ENCODE measurements around the gene KCNQ1.

The KCNQ1 gene

DNA sequence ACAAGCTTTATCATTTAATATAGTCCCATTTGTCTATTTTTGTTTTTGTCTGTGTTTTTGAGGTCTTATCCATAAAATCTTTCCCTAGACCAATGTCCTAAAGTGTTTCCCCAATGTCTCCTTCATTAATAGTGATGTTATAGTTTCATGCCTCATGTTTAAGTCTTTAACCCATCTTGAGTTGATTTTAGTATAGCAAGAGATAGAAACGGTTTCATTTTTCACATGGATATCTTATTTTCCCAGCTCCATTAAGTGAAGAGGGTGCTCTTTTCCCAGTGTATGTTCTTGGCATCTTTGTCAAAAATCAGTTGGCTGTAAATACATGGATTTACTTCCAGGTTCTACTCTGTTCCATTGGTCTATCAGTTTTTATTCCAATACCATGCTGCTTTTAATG lies 196.8 kb downstream of the KCNQ1 start:
- DNase-seq (ENCODE audit: extremely low read depth, insufficient read length), result no peak
- no peaks in the 10 kb centered on the region for H3K27me3 ChIP-seq (replicated peaks; ENCODE audit: control insufficient read depth, insufficient read depth, low read length)
- no peak overlapping the region for H3K4me3 ChIP-seq (replicated peaks; ENCODE audit: low read depth, low read length)
- H3K36me3 ChIP-seq (ENCODE audit: control insufficient read depth, insufficient read depth, low read length), result no peaks in the 10 kb centered on the region
- TF ChIP-seq, protein P1, sequence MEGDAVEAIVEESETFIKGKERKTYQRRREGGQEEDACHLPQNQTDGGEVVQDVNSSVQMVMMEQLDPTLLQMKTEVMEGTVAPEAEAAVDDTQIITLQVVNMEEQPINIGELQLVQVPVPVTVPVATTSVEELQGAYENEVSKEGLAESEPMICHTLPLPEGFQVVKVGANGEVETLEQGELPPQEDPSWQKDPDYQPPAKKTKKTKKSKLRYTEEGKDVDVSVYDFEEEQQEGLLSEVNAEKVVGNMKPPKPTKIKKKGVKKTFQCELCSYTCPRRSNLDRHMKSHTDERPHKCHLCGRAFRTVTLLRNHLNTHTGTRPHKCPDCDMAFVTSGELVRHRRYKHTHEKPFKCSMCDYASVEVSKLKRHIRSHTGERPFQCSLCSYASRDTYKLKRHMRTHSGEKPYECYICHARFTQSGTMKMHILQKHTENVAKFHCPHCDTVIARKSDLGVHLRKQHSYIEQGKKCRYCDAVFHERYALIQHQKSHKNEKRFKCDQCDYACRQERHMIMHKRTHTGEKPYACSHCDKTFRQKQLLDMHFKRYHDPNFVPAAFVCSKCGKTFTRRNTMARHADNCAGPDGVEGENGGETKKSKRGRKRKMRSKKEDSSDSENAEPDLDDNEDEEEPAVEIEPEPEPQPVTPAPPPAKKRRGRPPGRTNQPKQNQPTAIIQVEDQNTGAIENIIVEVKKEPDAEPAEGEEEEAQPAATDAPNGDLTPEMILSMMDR (IDR thresholded peaks at IDR 0.05; ENCODE audit: insufficient read depth, low read length, poor library complexity, severe bottlenecking), result no peak

DNA sequence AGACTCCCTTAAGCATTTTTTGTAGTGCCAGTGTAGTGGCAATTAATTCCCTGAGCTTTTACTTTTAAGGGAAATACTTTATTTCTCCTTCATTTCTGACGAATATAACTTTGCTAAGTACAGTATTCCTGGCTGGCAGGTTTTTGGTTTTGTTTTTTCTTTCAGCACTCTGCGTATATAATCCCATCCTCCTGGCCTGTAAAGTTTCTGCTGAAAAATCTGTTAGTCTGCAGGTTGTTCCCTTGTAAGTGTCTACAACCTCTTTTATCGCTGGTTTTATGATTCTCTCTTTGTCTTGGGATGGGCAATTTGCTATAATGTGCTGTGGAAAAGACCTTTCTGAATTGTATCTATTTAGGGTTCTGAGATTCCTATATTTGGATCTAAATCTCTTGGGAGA lies 198.9 kb downstream of the KCNQ1 start:
- H3K4me3 ChIP-seq (replicated peaks; ENCODE audit: low read depth, low read length), result no peak overlapping the region
- DNase-seq (ENCODE audit: extremely low read depth, insufficient read length), result no peak
- no peaks in the 10 kb centered on the region for H3K27me3 ChIP-seq (replicated peaks; ENCODE audit: control insufficient read depth, insufficient read depth, low read length)
- TF ChIP-seq, protein P1 (IDR thresholded peaks at IDR 0.05; ENCODE audit: insufficient read depth, low read length, poor library complexity, severe bottlenecking), result no peak
- H3K36me3 ChIP-seq (ENCODE audit: control insufficient read depth, insufficient read depth, low read length), result no peaks in the 10 kb centered on the region

DNA sequence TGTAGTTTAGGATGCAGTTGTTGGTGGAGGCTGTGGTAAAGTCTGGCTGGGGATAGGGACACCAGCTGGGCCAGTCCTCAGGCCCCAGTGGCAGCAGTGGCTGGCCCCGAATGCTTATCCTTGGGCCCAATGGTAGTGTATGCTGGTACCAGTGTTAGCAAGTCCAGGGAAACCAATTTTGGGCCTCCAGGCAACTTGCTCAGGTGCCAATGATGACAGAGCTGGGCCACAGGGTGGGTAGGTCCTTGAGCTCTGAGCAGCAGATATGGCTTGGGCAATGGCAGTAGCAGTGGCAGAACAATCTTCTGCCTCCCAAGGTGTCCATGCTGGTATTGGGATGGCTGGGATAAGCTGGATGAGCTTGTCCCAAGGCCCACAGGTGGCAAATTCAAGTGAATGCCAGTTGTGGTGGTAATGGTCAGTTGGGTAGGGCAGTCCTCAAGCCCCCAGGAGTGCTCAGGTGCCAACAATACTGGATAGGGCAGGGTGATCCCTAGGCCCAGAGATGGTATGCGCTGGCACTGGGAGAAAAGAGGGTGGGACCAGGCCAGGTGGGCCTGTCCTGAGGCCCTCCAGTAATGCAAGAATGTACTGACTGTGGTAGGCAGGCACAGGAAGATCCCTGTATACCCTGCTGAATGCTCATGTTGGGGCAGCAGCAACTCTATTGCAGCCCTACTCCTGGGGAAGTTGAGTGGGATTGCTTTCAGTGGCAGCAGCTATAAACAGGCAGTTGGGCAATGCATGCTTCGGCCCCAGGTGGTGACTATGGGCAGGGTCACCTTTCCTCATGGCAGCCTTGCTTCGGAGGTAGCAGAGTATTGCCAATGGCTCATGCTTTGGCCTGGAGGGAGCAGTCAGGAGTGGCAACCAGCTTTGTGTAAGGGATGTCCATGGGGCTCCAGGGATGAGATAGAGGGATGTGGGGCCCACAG lies 200.3 kb downstream of the KCNQ1 start:
- no peaks in the 10 kb centered on the region for H3K27me3 ChIP-seq (replicated peaks; ENCODE audit: control insufficient read depth, insufficient read depth, low read length)
- TF ChIP-seq, protein P1 (IDR thresholded peaks at IDR 0.05; ENCODE audit: insufficient read depth, low read length, poor library complexity, severe bottlenecking), result no peak

DNA sequence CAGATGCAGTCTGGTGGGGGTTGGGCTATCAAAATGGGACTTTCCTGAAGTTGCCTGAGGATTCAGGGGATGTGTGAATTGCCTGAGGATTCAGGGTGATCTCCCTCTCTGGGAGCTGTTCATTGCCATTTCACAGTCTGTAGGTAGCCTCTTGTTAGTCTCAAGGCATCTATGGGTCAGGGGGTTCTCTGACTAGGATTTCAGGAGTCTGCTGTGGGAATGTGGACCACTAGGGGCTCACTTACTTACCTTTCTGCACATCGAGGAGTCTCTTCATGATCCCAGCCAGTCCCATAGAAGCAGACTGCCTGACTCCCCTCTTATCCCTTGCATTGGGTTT lies 200.9 kb downstream of the KCNQ1 start:
- TF ChIP-seq, protein P1 (IDR thresholded peaks at IDR 0.05; ENCODE audit: insufficient read depth, low read length, poor library complexity, severe bottlenecking), result no peak
- no peaks in the 10 kb centered on the region for H3K27me3 ChIP-seq (replicated peaks; ENCODE audit: control insufficient read depth, insufficient read depth, low read length)
- no peaks in the 10 kb centered on the region for H3K36me3 ChIP-seq (ENCODE audit: control insufficient read depth, insufficient read depth, low read length)
- DNase-seq (ENCODE audit: extremely low read depth, insufficient read length), result no peak
- no peak overlapping the region for H3K4me3 ChIP-seq (replicated peaks; ENCODE audit: low read depth, low read length)

More for the DNA sequence above, 200.3 kb downstream of the KCNQ1 start:
- Histone ChIP-seq H3K4me3 (replicated peaks; ENCODE audit: low read depth, low read length) (no peak overlapping the region), H3K36me3 (ENCODE audit: control insufficient read depth, insufficient read depth, low read length) (no peaks in the 10 kb centered on the region)
- no peak for DNase-seq (ENCODE audit: extremely low read depth, insufficient read length)

DNA sequence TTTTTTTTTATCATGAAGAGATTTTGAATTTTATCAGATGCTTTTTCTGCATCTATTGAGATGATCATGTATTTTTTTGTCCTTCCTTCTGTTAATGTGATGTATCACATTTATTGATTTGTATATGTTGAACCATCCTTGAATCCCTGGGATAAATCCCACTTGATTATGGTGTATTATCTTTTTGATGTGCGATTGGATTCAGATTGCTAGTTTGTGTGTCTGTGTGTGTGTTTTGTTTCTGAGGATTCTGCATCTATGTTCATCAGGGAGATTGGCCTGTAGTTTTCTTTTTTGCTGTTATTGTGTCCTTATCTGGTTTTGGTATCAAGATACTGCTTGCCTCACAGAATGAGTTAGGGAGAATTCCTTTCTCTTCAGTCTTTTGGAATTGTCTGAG lies 202.4 kb downstream of the KCNQ1 start:
- Histone ChIP-seq H3K36me3 (ENCODE audit: control insufficient read depth, insufficient read depth, low read length) (no peaks in the 10 kb centered on the region), H3K27me3 (replicated peaks; ENCODE audit: control insufficient read depth, insufficient read depth, low read length) (no peaks in the 10 kb centered on the region), H3K4me3 (replicated peaks; ENCODE audit: low read depth, low read length) (no peak overlapping the region)
- DNase-seq (ENCODE audit: extremely low read depth, insufficient read length), result no peak
- TF ChIP-seq, protein P1 (IDR thresholded peaks at IDR 0.05; ENCODE audit: insufficient read depth, low read length, poor library complexity, severe bottlenecking), result no peak

Measured in GM06990 (cell line).